Suprapubic skin (tissue), 4 donors: ENCODE measurements around the gene KIF16B. TPM values are rescaled to one million over a fixed set of nuclear protein-coding genes. Genes with fewer than 3 reads are reported as not detected.
"Not testable (repeated sequence)": the region's sequence is repeated elsewhere in the genome, so short reads cannot be mapped to it uniquely, and the experiment has no call there.

Experiments
- DNase-seq, 2 donors: peaks; one replicate each; pipeline ENCODE4 v3.0.0-alpha.2; 2019; ENCODE audit warnings: low spot score in 2 of 2
- H3K27ac ChIP-seq: fragments of 200-600 bp; sonication (generic); one replicate; pipeline ENCODE4 v1.5.1; 2019
- H3K27me3 ChIP-seq: fragments of 200-600 bp; sonication (generic); one replicate; pipeline ENCODE4 v1.5.1; 2019
- H3K36me3 ChIP-seq: fragments of 200-600 bp; sonication (generic); one replicate; pipeline ENCODE4 v1.5.1; 2019
- H3K4me1 ChIP-seq: fragments of 200-600 bp; sonication (generic); one replicate; pipeline ENCODE4 v1.5.1; 2019
- H3K4me3 ChIP-seq: fragments of 200-600 bp; sonication (generic); one replicate; pipeline ENCODE4 v1.5.1; 2019; ENCODE audit warnings: mild to moderate bottlenecking
- H3K9me3 ChIP-seq: fragments of 200-600 bp; sonication (generic); one replicate; pipeline ENCODE4 v1.5.1; 2019
- CTCF ChIP-seq, 2 donors: fragments of 200-600 bp in 1 of 2; fragments of 450-650 bp in 1 of 2; sonication (generic) in 1 of 2; IDR thresholded peaks; one replicate each; pipeline ENCODE4 v1.5.1; 2016 to 2019; ENCODE audit warnings: antibody characterized with exemption in 2 of 2, mild to moderate bottlenecking in 1 of 2, moderate library complexity in 1 of 2
- EP300 ChIP-seq: sonication (generic); formaldehyde crosslinking; IDR thresholded peaks from one replicate; pipeline ENCODE4 v1.6.1; 2017; ENCODE audit warnings: antibody characterized with exemption
- POLR2A ChIP-seq, 2 donors: fragments of 450-650 bp; IDR thresholded peaks; one replicate each; pipeline ENCODE4 v1.6.1; 2017; ENCODE audit warnings: antibody characterized with exemption in 2 of 2, mild to moderate bottlenecking in 2 of 2, moderate library complexity in 2 of 2
- POLR2AphosphoS5 ChIP-seq, 3 donors: sonication (generic); formaldehyde crosslinking; IDR thresholded peaks; one replicate each; pipeline ENCODE4 v1.6.1; 2017; ENCODE audit warnings: antibody characterized with exemption in 3 of 3
- WGBS: methylation state at CpG from one replicate; pipeline ENCODE4 v1.1.5; 2018; 5-methylcytosine and 5-hydroxymethylcytosine counted together
- total RNA-seq, 4 donors: library from RNA; depleted of rRNA; stranded (reverse); fragments of >200 nt; gene quantifications; one replicate each; pipeline ENCODE4 v1.1.0, GENCODE V29; 2016

KIF16B gene
- total RNA-seq, 4 donors from 2014 or later, result 23.7 to 64.0 (median 38.2) TPM

GRCh38 chr20:16569246-16570153 is 3.7 kb downstream of the KIF16B start:
- Histone ChIP-seq H3K4me1 (peaks cover 54% of the 10 kb centered on the region), H3K27me3 (no peaks in the 10 kb centered on the region), H3K4me3 (no peak overlapping the region), H3K27ac (peak overlapping the region; percentile 10), H3K36me3 (no peaks in the 10 kb centered on the region), H3K9me3 (no peaks in the 10 kb centered on the region)
- no peak for DNase-seq
- WGBS, result 52% methylated on average over 4 of the region's 4 CpGs
- TF ChIP-seq CTCF (IDR thresholded peaks at IDR 0.05) (no peak), POLR2AphosphoS5 (IDR thresholded peaks at IDR 0.05) (no peak), POLR2A (IDR thresholded peaks at IDR 0.05) (no peak), EP300 (no peak)

- Histone ChIP-seq H3K4me1 (peaks cover 24% of the 10 kb centered on the region), H3K9me3 (no peaks in the 10 kb centered on the region), H3K27ac (no peak overlapping the region), H3K27me3 (no peaks in the 10 kb centered on the region), H3K36me3 (no peaks in the 10 kb centered on the region), H3K4me3 (no peak overlapping the region)
- no peak for TF ChIP-seq POLR2A (IDR thresholded peaks at IDR 0.05)
- TF ChIP-seq EP300, result no peak
- no peak for TF ChIP-seq CTCF (IDR thresholded peaks at IDR 0.05)
- TF ChIP-seq POLR2AphosphoS5 (IDR thresholded peaks at IDR 0.05), result no peak
- DNase-seq, result no peak
- 83% methylated on average over 5 of the region's 5 CpGs for WGBS
Measured at GRCh38 chr20:16566080-16566479, 7.2 kb downstream of the KIF16B start.

- H3K27ac ChIP-seq, H3K4me3 ChIP-seq, H3K27me3 ChIP-seq, H3K4me1 ChIP-seq, H3K9me3 ChIP-seq, DNase-seq, H3K36me3 ChIP-seq: not testable (repeated sequence)
- WGBS, result 100% methylated on average over 5 of the region's 5 CpGs
Measured at GRCh38 chr20:16564079-16564478, 9.2 kb downstream of the KIF16B start.

- WGBS, result 75% methylated on average over 5 of the region's 5 CpGs
- TF ChIP-seq POLR2A (IDR thresholded peaks at IDR 0.05) (no peak), POLR2AphosphoS5 (IDR thresholded peaks at IDR 0.05) (no peak), EP300 (no peak), CTCF (IDR thresholded peaks at IDR 0.05) (no peak)
- H3K36me3 ChIP-seq, result no peaks in the 10 kb centered on the region
- H3K4me1 ChIP-seq, result peaks cover 2% of the 10 kb centered on the region
- no peaks in the 10 kb centered on the region for H3K9me3 ChIP-seq
- no peak overlapping the region for H3K4me3 ChIP-seq
- no peak overlapping the region for H3K27ac ChIP-seq
- H3K27me3 ChIP-seq, result no peaks in the 10 kb centered on the region
- no peak for DNase-seq
Measured at GRCh38 chr20:16563066-16563806, 10.0 kb downstream of the KIF16B start.

- no peaks in the 10 kb centered on the region for H3K36me3 ChIP-seq
- H3K4me1 ChIP-seq, result no peaks in the 10 kb centered on the region
- no peaks in the 10 kb centered on the region for H3K9me3 ChIP-seq
- 82% methylated on average over 10 of the region's 10 CpGs for WGBS
- DNase-seq, result no peak
- no peak overlapping the region for H3K27ac ChIP-seq
- TF ChIP-seq CTCF (IDR thresholded peaks at IDR 0.05), result no peak
- no peak for TF ChIP-seq EP300
- TF ChIP-seq POLR2AphosphoS5 (IDR thresholded peaks at IDR 0.05), result no peak
- no peak for TF ChIP-seq POLR2A (IDR thresholded peaks at IDR 0.05)
- H3K27me3 ChIP-seq, result no peaks in the 10 kb centered on the region
- no peak overlapping the region for H3K4me3 ChIP-seq
Measured at GRCh38 chr20:16562259-16562658, 11.0 kb downstream of the KIF16B start.
